ENCODE measurements around the gene NCKAP5L.

The NCKAP5L gene

GRCh38 chr12:49808686-49809380, 19.4 kb downstream of the NCKAP5L start:
- CTCF ChIA-PET: interaction anchor here (0.5 kb wide), 1 partner anchor 31 kb away, joined by 3 read pairs; no protein-coding TSS in a partner anchor
- POLR2A ChIA-PET (ENCODE audit: low non-redundant PET): no interaction called here
- TF ChIP-seq CTCF (conservative IDR thresholded peaks at IDR 0.05; ENCODE audit: low read depth): no peak
- no peak for DNase-seq (ENCODE audit: low spot score)
- H3K27ac ChIP-seq: peak overlapping the region; percentile 16; the same call in 1 of the 2 replicates

- no peak for DNase-seq (ENCODE audit: low spot score)
- peak overlapping the region; percentile 16; the same call in 1 of the 2 replicates for H3K27ac ChIP-seq
- CTCF ChIA-PET: no interaction called here
- POLR2A ChIA-PET (ENCODE audit: low non-redundant PET): no interaction called here
- TF ChIP-seq CTCF (conservative IDR thresholded peaks at IDR 0.05; ENCODE audit: low read depth): no peak
These were observed 20.1 kb downstream of the NCKAP5L start for GRCh38 chr12:49807991-49808580.

GRCh38 chr12:49806877-49807276, 21.3 kb downstream of the NCKAP5L start:
- POLR2A ChIA-PET (ENCODE audit: low non-redundant PET): no interaction called here
- CTCF ChIA-PET: no interaction called here

GRCh38 chr12:49806321-49806813, 21.8 kb downstream of the NCKAP5L start:
- TF ChIP-seq CTCF (conservative IDR thresholded peaks at IDR 0.05; ENCODE audit: low read depth): no peak
- ChIA-PET CTCF (no interaction called here), POLR2A (ENCODE audit: low non-redundant PET) (no interaction called here)
- DNase-seq (ENCODE audit: low spot score): no peak
- no peak overlapping the region for H3K27ac ChIP-seq

More at GRCh38 chr12:49806877-49807276, 21.3 kb downstream of the NCKAP5L start:
- no peak for DNase-seq (ENCODE audit: low spot score)
- TF ChIP-seq CTCF (conservative IDR thresholded peaks at IDR 0.05; ENCODE audit: low read depth): no peak
- no peak overlapping the region for H3K27ac ChIP-seq

- DNase-seq (ENCODE audit: low spot score): no peak
- CTCF ChIA-PET: interaction anchor here (0.6 kb wide), 1 partner anchor 362 kb away, joined by 3 read pairs; the partner anchor contains the start of gene CERS5
- no peak for TF ChIP-seq CTCF (conservative IDR thresholded peaks at IDR 0.05; ENCODE audit: low read depth)
- no peak overlapping the region for H3K27ac ChIP-seq
- POLR2A ChIA-PET (ENCODE audit: low non-redundant PET): no interaction called here
These were observed 22.8 kb downstream of the NCKAP5L start for GRCh38 chr12:49805409-49805808.

- no peak overlapping the region for H3K27ac ChIP-seq
- POLR2A ChIA-PET (ENCODE audit: low non-redundant PET): no interaction called here
- TF ChIP-seq CTCF (conservative IDR thresholded peaks at IDR 0.05; ENCODE audit: low read depth): no peak
- CTCF ChIA-PET: no interaction called here
- no peak for DNase-seq (ENCODE audit: low spot score)
These were observed 23.4 kb downstream of the NCKAP5L start for GRCh38 chr12:49804821-49805220.
